ENCODE results near the gene ACBD6. TPM values are rescaled to one million over a fixed set of nuclear protein-coding genes. Genes with fewer than 3 reads are reported as not detected.

Gene ACBD6
- total and polyA plus RNA-seq, 8 donors, result 15.0 to 25.1 (median 18.6) TPM

DNA sequence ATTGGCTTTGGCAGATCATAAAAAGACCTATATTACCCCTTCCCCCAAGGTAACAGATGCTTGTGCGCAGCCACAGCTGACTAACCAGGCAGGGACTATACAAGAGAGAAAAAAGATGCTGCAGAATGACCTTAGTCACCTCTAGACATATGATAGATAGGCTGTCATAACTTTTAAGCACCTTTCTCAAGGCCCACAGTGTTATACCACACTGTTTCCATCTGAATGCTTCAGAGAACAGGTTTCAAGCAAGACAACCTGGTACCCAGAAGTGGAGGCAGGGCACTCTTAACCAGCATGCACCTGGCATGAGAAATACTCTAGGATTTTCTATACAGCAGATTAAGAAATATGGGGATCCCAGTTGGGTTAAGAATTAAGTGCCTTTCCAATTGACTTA is 43.6 kb upstream of the ACBD6 start:
- intact Hi-C loops (cut with DNase I), result no loop called here
- Histone ChIP-seq H3K27ac (no peak overlapping the region), H3K36me3 (no peaks in the 10 kb centered on the region), H3K4me3 (no peak overlapping the region), H3K27me3 (no peaks in the 10 kb centered on the region), H3K4me1 (no peaks in the 10 kb centered on the region), H3K9me3 (no peaks in the 10 kb centered on the region)
- DNase-seq (no peak), FAIRE-seq (no peak), ATAC-seq (no peak)
- TF ChIP-seq, protein P1, sequence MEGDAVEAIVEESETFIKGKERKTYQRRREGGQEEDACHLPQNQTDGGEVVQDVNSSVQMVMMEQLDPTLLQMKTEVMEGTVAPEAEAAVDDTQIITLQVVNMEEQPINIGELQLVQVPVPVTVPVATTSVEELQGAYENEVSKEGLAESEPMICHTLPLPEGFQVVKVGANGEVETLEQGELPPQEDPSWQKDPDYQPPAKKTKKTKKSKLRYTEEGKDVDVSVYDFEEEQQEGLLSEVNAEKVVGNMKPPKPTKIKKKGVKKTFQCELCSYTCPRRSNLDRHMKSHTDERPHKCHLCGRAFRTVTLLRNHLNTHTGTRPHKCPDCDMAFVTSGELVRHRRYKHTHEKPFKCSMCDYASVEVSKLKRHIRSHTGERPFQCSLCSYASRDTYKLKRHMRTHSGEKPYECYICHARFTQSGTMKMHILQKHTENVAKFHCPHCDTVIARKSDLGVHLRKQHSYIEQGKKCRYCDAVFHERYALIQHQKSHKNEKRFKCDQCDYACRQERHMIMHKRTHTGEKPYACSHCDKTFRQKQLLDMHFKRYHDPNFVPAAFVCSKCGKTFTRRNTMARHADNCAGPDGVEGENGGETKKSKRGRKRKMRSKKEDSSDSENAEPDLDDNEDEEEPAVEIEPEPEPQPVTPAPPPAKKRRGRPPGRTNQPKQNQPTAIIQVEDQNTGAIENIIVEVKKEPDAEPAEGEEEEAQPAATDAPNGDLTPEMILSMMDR (IDR thresholded peaks at IDR 0.05), result no peak
- 100% methylated on average over 1 of the region's 1 CpG for WGBS, 2 donors

DNA sequence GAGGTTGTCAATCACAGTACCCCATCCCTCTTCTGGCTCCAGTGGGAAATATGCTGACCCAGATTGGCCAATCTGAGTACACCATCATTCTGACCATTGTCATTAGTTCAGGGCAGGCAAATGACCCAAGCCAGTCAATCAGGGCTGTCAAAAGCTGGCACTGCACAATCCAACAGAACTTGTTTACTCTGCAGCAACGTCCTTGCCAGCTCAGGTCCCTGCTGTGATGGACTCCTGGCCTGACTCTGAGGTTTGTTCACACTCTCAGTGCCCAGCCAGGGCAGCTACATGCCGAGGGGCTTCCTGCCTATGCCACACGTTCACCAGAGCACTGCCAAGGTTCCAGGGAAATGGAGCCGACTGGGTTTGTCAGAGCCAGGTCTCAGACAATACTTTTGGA is 41.7 kb upstream of the ACBD6 start:
- Histone ChIP-seq H3K36me3 (no peaks in the 10 kb centered on the region), H3K27ac (no peak overlapping the region), H3K4me1 (no peaks in the 10 kb centered on the region), H3K9me3 (no peaks in the 10 kb centered on the region), H3K4me3 (no peak overlapping the region), H3K27me3 (no peaks in the 10 kb centered on the region)
- FAIRE-seq (no peak), ATAC-seq (peak in 3 of 4 donors; percentile 57 to 70 (median 62)), DNase-seq (peak in 3 of 6 donors; percentile 19 to 39 (median 21))
- TF ChIP-seq, protein P1 (IDR thresholded peaks at IDR 0.05), result no peak
- WGBS, 2 donors, result 43 to 46% methylated on average over 4 of the region's 4 CpGs
- intact Hi-C loops (cut with DNase I), result no loop called here

DNA sequence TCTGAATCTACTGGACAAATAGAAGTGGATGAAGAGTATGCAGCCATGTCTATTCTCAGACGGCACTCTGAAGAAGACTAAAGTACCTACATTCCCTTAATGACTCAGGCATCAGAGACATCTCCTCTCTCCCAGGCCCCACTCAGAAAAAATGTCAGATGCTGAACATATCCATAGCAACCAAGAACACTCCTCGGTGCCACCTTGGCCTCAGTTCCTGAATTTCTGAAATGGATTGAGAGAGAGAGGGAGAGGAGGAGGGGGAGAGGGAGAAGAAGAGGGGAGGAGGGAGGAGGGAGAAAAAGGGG is 40.4 kb upstream of the ACBD6 start:
- H3K4me1 ChIP-seq, result no peaks in the 10 kb centered on the region
- no peaks in the 10 kb centered on the region for H3K9me3 ChIP-seq
- no peak overlapping the region for H3K4me3 ChIP-seq
- H3K27me3 ChIP-seq, result no peaks in the 10 kb centered on the region
- ATAC-seq (no peak), FAIRE-seq (no peak), DNase-seq (no peak)
- H3K36me3 ChIP-seq, result no peaks in the 10 kb centered on the region
- 67 to 71% methylated on average over 2 of the region's 2 CpGs for WGBS, 2 donors
- TF ChIP-seq, protein P1 (IDR thresholded peaks at IDR 0.05), result no peak
- intact Hi-C loops (cut with DNase I), result no loop called here
- no peak overlapping the region for H3K27ac ChIP-seq

DNA sequence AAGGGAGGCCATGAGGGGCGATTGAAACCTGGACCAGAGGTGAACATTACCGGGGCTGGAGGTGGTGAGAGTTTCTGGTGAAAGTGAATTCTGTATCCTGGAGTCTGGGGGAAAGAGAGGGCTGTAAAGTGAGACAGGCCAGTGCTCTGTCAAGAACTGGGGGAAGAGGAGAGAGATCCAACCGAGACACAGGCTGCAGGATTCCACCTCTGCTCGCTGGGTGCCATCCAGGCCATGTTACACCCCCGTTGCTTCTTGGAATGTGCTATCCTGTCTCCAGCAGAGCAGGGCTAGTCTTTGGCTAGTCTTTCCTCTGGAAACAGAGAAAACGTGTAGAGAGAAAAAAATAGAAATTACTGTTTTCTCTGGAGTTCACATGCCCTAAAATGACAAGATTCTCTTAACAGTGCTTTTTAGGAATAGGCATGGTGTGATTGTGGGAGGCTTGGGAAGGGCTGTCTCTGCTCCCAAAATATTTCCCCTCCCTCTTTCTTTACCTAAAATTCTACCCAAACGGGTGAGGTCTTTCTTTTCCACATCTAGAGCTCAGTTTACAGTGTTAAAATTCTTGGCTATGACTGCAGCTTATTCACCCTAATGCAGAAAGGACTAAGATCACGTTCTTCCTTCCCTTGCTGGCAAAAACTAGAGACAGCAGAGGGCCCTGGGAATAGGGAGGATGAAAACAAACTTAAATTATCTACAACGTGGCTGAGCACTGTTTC is 39.9 kb upstream of the ACBD6 start:
- FAIRE-seq (no peak), ATAC-seq (no peak), DNase-seq (no peak)
- Histone ChIP-seq H3K9me3 (no peaks in the 10 kb centered on the region), H3K36me3 (no peaks in the 10 kb centered on the region), H3K27me3 (no peaks in the 10 kb centered on the region), H3K4me3 (no peak overlapping the region), H3K4me1 (no peaks in the 10 kb centered on the region), H3K27ac (no peak overlapping the region)
- 74 to 76% methylated on average over 9 of the region's 9 CpGs for WGBS, 2 donors
- TF ChIP-seq, protein P1 (IDR thresholded peaks at IDR 0.05), result no peak
- intact Hi-C loops (cut with DNase I), result no loop called here

DNA sequence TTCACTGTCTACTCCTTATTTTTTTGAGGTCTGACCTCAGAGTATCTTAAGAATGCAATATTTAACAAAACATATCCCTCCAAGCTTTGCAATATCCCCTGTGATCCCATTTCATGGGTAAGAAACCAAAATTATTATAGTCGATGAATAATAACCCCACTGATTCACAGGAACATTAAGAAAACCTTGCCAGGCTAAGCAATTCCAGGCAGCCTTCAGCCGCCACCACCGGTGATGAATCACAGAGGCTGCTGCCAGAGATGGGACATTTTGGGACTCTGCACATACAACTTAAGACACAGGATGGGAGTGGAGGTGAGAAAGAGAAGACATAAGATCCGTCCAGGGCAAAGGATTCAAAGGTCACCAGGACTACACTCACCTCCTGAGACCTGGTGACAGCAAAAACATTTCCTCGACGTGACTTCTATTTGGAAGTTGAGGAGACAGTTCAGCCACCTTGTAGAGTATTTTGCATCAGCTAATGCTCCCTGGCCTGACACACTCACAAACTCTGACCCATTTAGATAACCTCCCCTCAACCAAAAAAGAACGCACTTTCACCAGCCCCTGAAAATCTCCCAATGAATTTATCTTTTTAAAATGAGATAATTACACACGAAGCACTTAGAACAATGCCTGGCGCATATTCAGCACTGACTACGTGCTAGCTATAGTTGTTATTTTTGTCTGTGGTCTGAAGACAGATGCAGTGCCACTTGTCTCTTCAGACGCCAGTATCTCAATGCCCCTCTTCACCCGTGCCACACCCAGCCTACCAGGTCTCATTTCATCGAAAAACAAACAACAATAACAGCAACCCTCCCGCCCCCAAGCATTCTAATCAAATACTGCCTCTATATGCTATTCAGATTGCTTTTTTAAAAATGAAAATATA is 38.6 kb upstream of the ACBD6 start:
- DNase-seq (no peak), ATAC-seq (no peak), FAIRE-seq (no peak)
- intact Hi-C loops (cut with DNase I), result no loop called here
- Histone ChIP-seq H3K9me3 (no peaks in the 10 kb centered on the region), H3K36me3 (no peaks in the 10 kb centered on the region), H3K27me3 (no peaks in the 10 kb centered on the region), H3K4me1 (no peaks in the 10 kb centered on the region), H3K4me3 (no peak overlapping the region), H3K27ac (no peak overlapping the region)
- TF ChIP-seq, protein P1 (IDR thresholded peaks at IDR 0.05), result no peak
- 84 to 90% methylated on average over 14 of the region's 14 CpGs for WGBS, 2 donors

All from pancreas (tissue), 10 donors.